RWPE2 (cell line): Measurements from ENCODE around the gene PEX10.

Experiments
- ATAC-seq: fragments of 200-7000 bp; cut with Tn5 transposase; 3 replicates; pipeline ENCODE4 v1.9.1; 2021; ENCODE audit warnings: low read depth
- DNase-seq: peaks from one replicate; pipeline ENCODE4 v3.0.0-alpha.2; 2020; ENCODE audit warnings: low spot score
- H3K27ac ChIP-seq: fragments of 450-650 bp; 2 replicates; pipeline ENCODE4 v1.5.1; 2017; ENCODE audit warnings: mild to moderate bottlenecking; ENCODE audit not compliant: poor library complexity, severe bottlenecking
- H3K27me3 ChIP-seq: fragments of 250-450 bp; sonication (Bioruptor Pico); 2 replicates; pipeline ENCODE4 v1.5.1; 2021; ENCODE audit warnings: mild to moderate bottlenecking, moderate library complexity; ENCODE audit not compliant: insufficient read depth, poor library complexity, severe bottlenecking
- H3K36me3 ChIP-seq: fragments of 250-450 bp; sonication (Bioruptor Pico); 2 replicates; pipeline ENCODE4 v1.5.1; 2020; ENCODE audit warnings: low read depth, mild to moderate bottlenecking, moderate library complexity
- H3K4me1 ChIP-seq: fragments of 250-450 bp; sonication (Bioruptor Pico); 2 replicates; pipeline ENCODE4 v1.5.1; 2021; ENCODE audit warnings: mild to moderate bottlenecking, moderate library complexity; ENCODE audit not compliant: insufficient read depth, poor library complexity, severe bottlenecking
- H3K4me3 ChIP-seq: fragments of 250-450 bp; sonication (Bioruptor Pico); 2 replicates; pipeline ENCODE4 v1.5.1; 2021; ENCODE audit warnings: mild to moderate bottlenecking, moderate library complexity; ENCODE audit not compliant: severe bottlenecking
- H3K9me3 ChIP-seq: fragments of 250-450 bp; sonication (Bioruptor Pico); 2 replicates; pipeline ENCODE4 v1.5.1; 2021; ENCODE audit warnings: mild to moderate bottlenecking, moderate library complexity; ENCODE audit not compliant: severe bottlenecking
- CTCF ChIP-seq: fragments of 450-650 bp; IDR thresholded peaks from one replicate; pipeline ENCODE4 v1.5.1; 2017; ENCODE audit warnings: mild to moderate bottlenecking, moderate library complexity; ENCODE audit not compliant: poor library complexity, severe bottlenecking

Gene PEX10

DNA sequence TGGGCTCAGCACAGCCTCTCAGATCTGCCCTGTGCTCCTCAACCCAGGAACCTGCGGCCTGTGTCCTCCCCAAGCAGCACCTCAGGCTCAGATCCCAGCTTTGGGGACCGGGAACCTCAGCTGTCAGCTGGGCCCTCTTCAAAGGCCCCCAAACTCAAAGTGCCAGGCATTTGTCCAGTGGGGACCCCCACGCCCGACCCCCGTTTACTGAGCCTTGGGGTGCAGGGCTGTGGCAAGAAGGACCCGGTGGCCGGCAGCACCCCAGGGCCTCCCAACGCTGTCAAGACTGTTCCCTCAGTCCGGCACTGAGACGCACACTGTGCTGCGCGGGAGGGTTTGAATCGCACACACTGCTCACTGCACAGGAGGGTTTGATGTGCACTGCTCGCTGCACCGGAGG lies 56.0 kb downstream of the PEX10 start:
- no peaks in the 10 kb centered on the region for H3K27me3 ChIP-seq
- ATAC-seq (no peak), DNase-seq (peak; percentile 52)
- no peaks in the 10 kb centered on the region for H3K9me3 ChIP-seq
- no peak overlapping the region for H3K4me3 ChIP-seq
- TF ChIP-seq CTCF, result no peak
- no peaks in the 10 kb centered on the region for H3K36me3 ChIP-seq
- H3K27ac ChIP-seq, result no peak overlapping the region
- no peaks in the 10 kb centered on the region for H3K4me1 ChIP-seq

DNA sequence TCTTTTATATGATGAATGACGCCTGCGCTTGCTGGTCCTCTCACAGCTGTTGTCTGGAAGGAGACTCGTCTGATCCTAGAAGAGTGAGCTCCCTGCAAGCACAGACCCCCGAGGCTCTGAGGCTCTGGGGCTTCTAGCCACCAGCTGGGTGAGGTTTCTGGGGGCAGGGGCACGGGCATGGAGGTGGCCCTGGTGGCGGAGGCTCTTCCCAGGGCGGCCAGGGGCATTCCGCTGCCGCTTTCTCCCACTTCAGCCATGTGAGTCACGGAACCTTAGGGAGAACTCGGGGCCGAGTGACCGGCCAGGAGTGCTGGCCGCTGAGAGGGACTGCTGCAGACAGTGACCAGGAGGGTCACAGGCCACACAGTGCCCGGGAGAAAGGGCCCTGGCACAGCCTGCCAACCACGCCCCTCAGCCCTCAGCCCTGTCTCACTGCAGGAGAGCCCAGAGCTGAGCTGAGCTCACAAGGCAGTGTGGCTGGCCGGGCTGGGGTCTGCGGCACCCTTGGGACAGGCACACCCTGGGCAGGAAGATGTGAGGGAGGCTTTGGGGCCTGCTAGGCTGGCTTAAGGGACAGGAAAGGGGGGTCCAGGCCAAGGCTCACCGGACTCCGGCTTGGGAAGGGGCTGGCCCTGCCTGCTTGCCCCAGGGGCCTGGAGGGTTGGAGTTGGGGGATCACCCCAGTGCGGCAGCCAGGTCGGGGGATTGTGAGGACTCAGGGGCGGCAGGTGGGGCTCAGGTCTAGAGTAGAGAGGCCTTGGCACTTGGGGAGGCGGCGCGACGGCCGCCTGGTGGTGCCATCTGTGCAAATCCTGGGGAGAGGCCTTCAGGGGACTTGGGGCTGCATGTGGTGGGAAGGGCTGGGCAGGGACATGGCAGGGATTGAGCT lies 56.7 kb downstream of the PEX10 start:
- ATAC-seq (no peak), DNase-seq (peak; percentile 66)
- no peaks in the 10 kb centered on the region for H3K9me3 ChIP-seq
- no peaks in the 10 kb centered on the region for H3K4me1 ChIP-seq
- no peaks in the 10 kb centered on the region for H3K36me3 ChIP-seq
- no peaks in the 10 kb centered on the region for H3K27me3 ChIP-seq
- no peak overlapping the region for H3K4me3 ChIP-seq
- no peak overlapping the region for H3K27ac ChIP-seq
- TF ChIP-seq CTCF, result no peak

- H3K4me1 ChIP-seq, result no peaks in the 10 kb centered on the region
- no peak overlapping the region for H3K4me3 ChIP-seq
- DNase-seq, result peak; percentile 57
- ATAC-seq, result no peak
- H3K36me3 ChIP-seq, result no peaks in the 10 kb centered on the region
- H3K27ac ChIP-seq, result no peak overlapping the region
- TF ChIP-seq CTCF, result no peak
- H3K27me3 ChIP-seq, result no peaks in the 10 kb centered on the region
- H3K9me3 ChIP-seq, result no peaks in the 10 kb centered on the region
Measured at GRCh38 chr1:2354511-2355372, 57.6 kb downstream of the PEX10 start.
